GM23338 (cell line): Measurements from ENCODE around the gene TNFAIP3. TPM values are rescaled to one million over a fixed set of nuclear protein-coding genes. Genes with fewer than 3 reads are reported as not detected.

Source experiments
- ATAC-seq: fragments of 200-7000 bp; cut with Tn5 transposase; 3 replicates; pipeline ENCODE4 v1.9.1; 2020
- DNase-seq: peaks from one replicate; pipeline ENCODE4 v3.0.0-alpha.2; 2015; ENCODE audit warnings: low spot score
- H2AFZ ChIP-seq: fragments of 200-600 bp; sonication (generic); 2 replicates; pipeline ENCODE4 v1.8.0; 2016; ENCODE audit warnings: antibody characterized with exemption, mild to moderate bottlenecking, moderate library complexity
- H3F3A ChIP-seq: fragments of 200-600 bp; sonication (generic); replicated peaks from 2 replicates; pipeline ENCODE4 v1.8.0; 2017; ENCODE audit warnings: antibody characterized with exemption, mixed run types, low read depth
- H3K27ac ChIP-seq: fragments of 200-600 bp; sonication (generic); 2 replicates; pipeline ENCODE4 v1.6.1; 2016; ENCODE audit warnings: low read depth
- H3K27me3 ChIP-seq: fragments of 200-600 bp; sonication (generic); 2 replicates; pipeline ENCODE4 v1.8.0; 2016; ENCODE audit warnings: mild to moderate bottlenecking, mixed run types, moderate library complexity; ENCODE audit not compliant: insufficient read depth
- H3K36me3 ChIP-seq: fragments of 200-600 bp; sonication (generic); 2 replicates; pipeline ENCODE4 v1.8.0; 2016; ENCODE audit warnings: mild to moderate bottlenecking; ENCODE audit not compliant: insufficient read depth
- H3K4me1 ChIP-seq: fragments of 200-600 bp; sonication (generic); 2 replicates; pipeline ENCODE4 v1.8.0; 2016; ENCODE audit warnings: mild to moderate bottlenecking, moderate library complexity; ENCODE audit not compliant: insufficient read depth
- H3K4me2 ChIP-seq: fragments of 200-600 bp; sonication (generic); 2 replicates; pipeline ENCODE4 v1.7.1; 2017; ENCODE audit warnings: mixed run types
- H3K4me3 ChIP-seq: fragments of 200-600 bp; sonication (generic); 2 replicates; pipeline ENCODE4 v1.6.1; 2016; ENCODE audit warnings: mixed run types
- H3K79me2 ChIP-seq: fragments of 200-600 bp; sonication (generic); replicated peaks from 2 replicates; pipeline ENCODE4 v1.8.0; 2017; ENCODE audit warnings: mild to moderate bottlenecking; ENCODE audit not compliant: insufficient read depth
- H3K9me2 ChIP-seq: fragments of 200-600 bp; sonication (generic); 2 replicates; pipeline ENCODE4 v1.8.0; 2017; ENCODE audit not compliant: insufficient read depth
- H4K20me1 ChIP-seq: fragments of 200-600 bp; sonication (generic); replicated peaks from 2 replicates; pipeline ENCODE4 v1.8.0; 2017; ENCODE audit warnings: mild to moderate bottlenecking; ENCODE audit not compliant: insufficient read depth
- H3K27ac Mint-ChIP-seq: 2 replicates; pipeline ENCODE4 v1.8.0; 2020; ENCODE audit warnings: inconsistent platforms, mild to moderate bottlenecking, moderate library complexity, mixed read lengths
- H3K27me3 Mint-ChIP-seq: 3 replicates; pipeline ENCODE4 v1.8.0; 2022; ENCODE audit warnings: low read depth, mild to moderate bottlenecking, moderate library complexity, mixed read lengths, inconsistent platforms; ENCODE audit not compliant: insufficient read depth, poor library complexity
- H3K36me3 Mint-ChIP-seq: 3 replicates; pipeline ENCODE4 v1.8.0; 2021; ENCODE audit warnings: low read depth, mild to moderate bottlenecking, inconsistent platforms, moderate library complexity, mixed read lengths
- H3K4me1 Mint-ChIP-seq: 3 replicates; pipeline ENCODE4 v1.8.0; 2020; ENCODE audit warnings: mild to moderate bottlenecking, inconsistent platforms, mixed read lengths
- H3K4me3 Mint-ChIP-seq: 3 replicates; pipeline ENCODE4 v1.8.0; 2021; ENCODE audit warnings: moderate library complexity, mild to moderate bottlenecking, inconsistent platforms, mixed read lengths
- H3K9me3 Mint-ChIP-seq: 3 replicates; pipeline ENCODE4 v1.8.0; 2020; ENCODE audit warnings: moderate library complexity, mild to moderate bottlenecking, inconsistent platforms, mixed read lengths
- CREB1 ChIP-seq: fragments of 250-450 bp; sonication (Bioruptor Pico); IDR thresholded peaks from 2 replicates; pipeline ENCODE4 v1.5.0; 2020; ENCODE audit warnings: low read depth, mild to moderate bottlenecking, moderate library complexity
- CTCF ChIP-seq, 2 experiments: fragments of 200-600 bp in 1 of 2; sonication (generic) in 1 of 2; conservative IDR thresholded peaks; 2 replicates each; pipeline versions ENCODE4 v1.5.1 to v1.6.1; 2016 to 2017; ENCODE audit warnings: antibody characterized with exemption in 2 of 2, low read depth in 2 of 2, mild to moderate bottlenecking in 2 of 2, moderate library complexity in 1 of 2
- EZH2 ChIP-seq: fragments of 200-600 bp; sonication (generic); IDR thresholded peaks from one replicate; pipeline ENCODE4 v1.8.0; 2017; ENCODE audit warnings: antibody characterized with exemption, mild to moderate bottlenecking, low read depth; ENCODE audit not compliant: unreplicated experiment
- EZH2phosphoT487 ChIP-seq: fragments of 200-600 bp; sonication (generic); IDR thresholded peaks from one replicate; pipeline ENCODE4 v1.8.1; 2018; ENCODE audit warnings: antibody characterized with exemption; ENCODE audit not compliant: unreplicated experiment
- JUNB ChIP-seq: IDR thresholded peaks from one replicate; pipeline ENCODE4 v1.6.1; 2016; ENCODE audit warnings: antibody characterized with exemption; ENCODE audit not compliant: unreplicated experiment
- NANOG ChIP-seq: IDR thresholded peaks from 2 replicates; pipeline ENCODE4 v1.6.1; 2016; ENCODE audit warnings: antibody characterized with exemption, borderline replicate concordance
- POLR2AphosphoS5 ChIP-seq: IDR thresholded peaks from 2 replicates; pipeline ENCODE4 v1.6.1; 2016; ENCODE audit warnings: antibody characterized with exemption, low read depth
- REST ChIP-seq: IDR thresholded peaks from one replicate; pipeline ENCODE4 v1.6.1; 2018; ENCODE audit warnings: antibody characterized with exemption; ENCODE audit not compliant: unreplicated experiment
- STAT1 ChIP-seq: IDR thresholded peaks from one replicate; pipeline ENCODE4 v1.6.1; 2016; ENCODE audit warnings: antibody characterized with exemption; ENCODE audit not compliant: unreplicated experiment
- ZNF114 ChIP-seq: fragments of 250-450 bp; sonication (Bioruptor Pico); IDR thresholded peaks from 2 replicates; pipeline ENCODE4 v1.5.0; 2020; ENCODE audit warnings: mild to moderate bottlenecking, moderate library complexity
- ZNF331 ChIP-seq: fragments of 250-450 bp; sonication (Bioruptor Pico); IDR thresholded peaks from 2 replicates; pipeline ENCODE4 v1.5.0; 2020; ENCODE audit warnings: low read depth, mild to moderate bottlenecking, moderate library complexity
- ZNF462 ChIP-seq: fragments of 250-450 bp; sonication (Bioruptor Pico); IDR thresholded peaks from 2 replicates; pipeline ENCODE4 v1.5.0; 2020; ENCODE audit warnings: mild to moderate bottlenecking, moderate library complexity
- polyA plus RNA-seq: library from polyadenylated mRNA; unstranded; fragments of >200 nt; fragmentation: Nextera tagmentation; extraction: Ambion mirVana; gene quantifications from 2 replicates; pipeline ENCODE4 v1.2.1, GENCODE V29; 2016
- total RNA-seq: library from RNA; depleted of rRNA; stranded (reverse); fragments of >200 nt; shearing (Covaris generic); gene quantifications from 2 replicates; pipeline ENCODE4 v1.2.3, GENCODE V29; 2014
- TF ChIP-seq, protein P1 (sequence below): IDR thresholded peaks from 2 replicates; pipeline ENCODE4 v1.6.1; 2016; ENCODE audit warnings: antibody characterized with exemption

The TNFAIP3 gene
- total and polyA plus RNA-seq, 2 experiments from 2014 or later, result 2.1 to 2.3 TPM

DNA sequence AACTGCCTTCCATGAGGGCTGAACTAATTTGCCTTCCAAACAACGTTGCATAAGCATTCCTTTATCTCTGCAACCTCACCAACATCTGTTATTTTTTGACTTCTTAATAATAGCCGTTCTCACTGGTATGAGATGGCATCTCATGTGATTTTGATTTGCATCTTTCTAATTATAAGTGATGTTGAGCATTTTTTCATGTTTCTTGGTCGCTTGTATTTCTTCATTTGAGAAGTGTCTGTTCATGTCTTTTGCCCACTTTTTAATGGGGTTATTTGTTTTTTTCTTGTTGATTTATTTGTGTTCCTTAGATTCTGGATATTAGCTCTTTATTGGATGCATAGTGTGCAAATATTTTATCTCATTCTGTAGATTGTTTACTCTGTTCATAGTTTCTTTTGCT lies 46.4 kb downstream of the TNFAIP3 start:
- Mint-ChIP-seq H3K9me3 (peaks cover 8% of the 10 kb centered on the region), H3K27ac (no peak overlapping the region), H3K27me3 (peaks cover 2% of the 10 kb centered on the region), H3K36me3 (0 out of 3 replicates have a peak, but pooled peaks cover 3% of the 10 kb centered on the region), H3K4me1 (0 out of 3 replicates have a peak, but pooled peaks cover 3% of the 10 kb centered on the region), H3K4me3 (no peak overlapping the region)
- Histone ChIP-seq H3K27ac (no peak overlapping the region), H3K36me3 (no peaks in the 10 kb centered on the region; the same call in 1 of the 2 replicates), H2AFZ (no peak overlapping the region), H3F3A (no peaks in the 10 kb centered on the region), H3K4me1 (no peaks in the 10 kb centered on the region; the same call in 1 of the 2 replicates), H3K4me2 (no peak overlapping the region), H3K9me2 (no peaks in the 10 kb centered on the region), H3K79me2 (no peaks in the 10 kb centered on the region), H3K27me3 (no peaks in the 10 kb centered on the region), H4K20me1 (no peaks in the 10 kb centered on the region), H3K4me3 (no peak overlapping the region)
- ATAC-seq (no peak), DNase-seq (no peak)
- TF ChIP-seq, protein P1, sequence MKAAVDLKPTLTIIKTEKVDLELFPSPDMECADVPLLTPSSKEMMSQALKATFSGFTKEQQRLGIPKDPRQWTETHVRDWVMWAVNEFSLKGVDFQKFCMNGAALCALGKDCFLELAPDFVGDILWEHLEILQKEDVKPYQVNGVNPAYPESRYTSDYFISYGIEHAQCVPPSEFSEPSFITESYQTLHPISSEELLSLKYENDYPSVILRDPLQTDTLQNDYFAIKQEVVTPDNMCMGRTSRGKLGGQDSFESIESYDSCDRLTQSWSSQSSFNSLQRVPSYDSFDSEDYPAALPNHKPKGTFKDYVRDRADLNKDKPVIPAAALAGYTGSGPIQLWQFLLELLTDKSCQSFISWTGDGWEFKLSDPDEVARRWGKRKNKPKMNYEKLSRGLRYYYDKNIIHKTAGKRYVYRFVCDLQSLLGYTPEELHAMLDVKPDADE, result no peak
- TF ChIP-seq CTCF (conservative IDR thresholded peaks at IDR 0.05; ENCODE audit: low read depth in 2 of 2), result no peak
- TF ChIP-seq NANOG, result no peak
- no peak for TF ChIP-seq ZNF462 (CRISPR knock-in tag)
- no peak for TF ChIP-seq REST
- no peak for TF ChIP-seq JUNB
- TF ChIP-seq ZNF331 (CRISPR knock-in tag), result no peak
- TF ChIP-seq ZNF114 (CRISPR knock-in tag), result no peak
- no peak for TF ChIP-seq EZH2phosphoT487
- no peak for TF ChIP-seq CREB1
- no peak for TF ChIP-seq STAT1
- TF ChIP-seq POLR2AphosphoS5, result no peak
- TF ChIP-seq EZH2, result no peak
